B cell (primary cell): Measurements from ENCODE around the gene CLCF1. TPM values are rescaled to one million over a fixed set of nuclear protein-coding genes. Genes with fewer than 3 reads are reported as not detected.

Experiments
- ATAC-seq: fragments of 200-7000 bp; cut with Tn5 transposase; one replicate; pipeline ENCODE4 v1.10.0; 2021; ENCODE audit warnings: low read depth, mild to moderate bottlenecking, moderate number of reproducible peaks, moderate library complexity
- CTCF ChIA-PET: fragments of 350-600 bp; sonication (Branson Sonifier 250); formaldehyde crosslinking; loops from one replicate; lab custom pipeline; 2021; ENCODE audit warnings: antibody characterized with exemption, inconsistent platforms; lab: Charles Lee
- POLR2A ChIA-PET: fragments of 350-600 bp; sonication (Branson Sonifier 250); formaldehyde crosslinking; loops from one replicate; lab custom pipeline; 2021; ENCODE audit warnings: antibody characterized with exemption; lab: Charles Lee
- DNase-seq: peaks from one replicate; pipeline ENCODE4 v3.0.0; 2013
- H2AFZ ChIP-seq: 2 replicates; pipeline ENCODE4 v1.6.1; 2012; ENCODE audit warnings: mild to moderate bottlenecking, low read depth, low read length; ENCODE audit not compliant: insufficient read depth, poor library complexity, severe bottlenecking
- H3K27ac ChIP-seq, 2 donors: 1 replicate in 1 of 2; 2 replicates in 1 of 2; pipeline ENCODE4 v1.5.1; 2012 to 2013; ENCODE audit warnings: low read length in 2 of 2, mild to moderate bottlenecking in 2 of 2, moderate library complexity in 1 of 2
- H3K27me3 ChIP-seq, 4 experiments: fragments of 200-600 bp in 1 of 4; sonication (generic) in 1 of 4; replicated peaks in 1 of 4; 1 replicate in 2 of 4; 2 replicates in 2 of 4; pipeline versions ENCODE4 v1.6.1 to v1.7.0; 2013 to 2016; ENCODE audit warnings: low read length in 3 of 4, mild to moderate bottlenecking in 2 of 4, mixed read lengths in 1 of 4, moderate library complexity in 1 of 4; ENCODE audit not compliant: insufficient read depth in 4 of 4, control insufficient read depth in 3 of 4; ENCODE audit errors: control extremely low read depth in 1 of 4
- H3K36me3 ChIP-seq, 2 experiments: replicated peaks in 1 of 2; 1 replicate in 1 of 2; 2 replicates in 1 of 2; pipeline versions ENCODE4 v1.6.1 to v1.7.1; 2013; ENCODE audit warnings: low read length in 1 of 2; ENCODE audit not compliant: insufficient read depth in 2 of 2, control insufficient read depth in 1 of 2; ENCODE audit errors: control extremely low read depth in 1 of 2, extremely low read depth in 1 of 2
- H3K4me1 ChIP-seq, 2 donors: fragments of 200-600 bp in 1 of 2; sonication (generic) in 1 of 2; 1 replicate in 1 of 2; 2 replicates in 1 of 2; pipeline versions ENCODE4 v1.5.1 to v1.6.1; 2013 to 2017; ENCODE audit warnings: low read length in 2 of 2; ENCODE audit not compliant: control insufficient read depth in 2 of 2, insufficient read depth in 2 of 2
- H3K4me2 ChIP-seq: replicated peaks from 2 replicates; pipeline ENCODE3; 2012; ENCODE audit warnings: mild to moderate bottlenecking, low read depth, low read length; ENCODE audit not compliant: poor library complexity, severe bottlenecking
- H3K4me3 ChIP-seq, 5 experiments: fragments of 200-600 bp in 1 of 5; sonication (generic) in 1 of 5; 1 replicate in 3 of 5; 2 replicates in 2 of 5; pipeline versions ENCODE4 v1.5.1 to v1.7.0; 2011 to 2016; ENCODE audit warnings: low read length in 4 of 5, mild to moderate bottlenecking in 4 of 5, low read depth in 2 of 5, control low read depth in 1 of 5, moderate library complexity in 1 of 5; ENCODE audit not compliant: insufficient read depth in 1 of 5; ENCODE audit errors: control extremely low read depth in 1 of 5, extremely low read depth in 1 of 5
- H3K79me2 ChIP-seq: fragments of 200-600 bp; sonication (generic); one replicate; pipeline ENCODE4 v1.6.0; 2016; ENCODE audit warnings: low read length; ENCODE audit not compliant: control insufficient read depth, insufficient read depth
- H3K9ac ChIP-seq: fragments of 200-600 bp; sonication (generic); 2 replicates; pipeline ENCODE4 v1.6.1; 2017; ENCODE audit warnings: mild to moderate bottlenecking, low read length, moderate library complexity
- H3K9me3 ChIP-seq, 3 donors: one replicate each; pipeline versions ENCODE4 v1.6.1 to v1.7.1; 2013; ENCODE audit warnings: low read length in 2 of 3; ENCODE audit not compliant: control insufficient read depth in 2 of 3, insufficient read depth in 1 of 3; ENCODE audit errors: control extremely low read depth in 1 of 3
- H4K20me1 ChIP-seq: 2 replicates; pipeline ENCODE4 v1.6.0; 2012; ENCODE audit warnings: mild to moderate bottlenecking, low read length; ENCODE audit not compliant: insufficient read depth, control insufficient read depth, poor library complexity, severe bottlenecking
- H3K27ac Mint-ChIP-seq: one replicate; pipeline ENCODE4 v1.8.0; 2021; ENCODE audit warnings: mixed read lengths
- H3K27me3 Mint-ChIP-seq: one replicate; pipeline ENCODE4 v1.8.0; 2021; ENCODE audit warnings: mixed read lengths
- H3K4me1 Mint-ChIP-seq: one replicate; pipeline ENCODE4 v1.8.0; 2021; ENCODE audit warnings: mixed read lengths
- H3K4me3 Mint-ChIP-seq: one replicate; pipeline ENCODE4 v1.8.0; 2021; ENCODE audit warnings: mixed read lengths
- H3K9me3 Mint-ChIP-seq: one replicate; pipeline ENCODE4 v1.8.0; 2022; ENCODE audit warnings: mixed read lengths; ENCODE audit not compliant: insufficient read depth
- EZH2 ChIP-seq: IDR thresholded peaks from 2 replicates; pipeline ENCODE4 v1.6.1; 2012; ENCODE audit warnings: borderline replicate concordance, low read depth, mild to moderate bottlenecking, moderate library complexity, low read length; ENCODE audit not compliant: insufficient read depth, poor library complexity, severe bottlenecking
- WGBS: methylation state at CpG from one replicate; pipeline ENCODE4 v1.1.5; 2013; ENCODE audit warnings: missing lambda C conversion rate; ENCODE audit not compliant: insufficient coverage; 5-methylcytosine and 5-hydroxymethylcytosine counted together
- intact Hi-C: fragments of 100-400 bp; cut with micrococcal nuclease; formaldehyde crosslinking; loops from one replicate; pipeline ENCODE4 v1.10.0; 2022
- polyA plus RNA-seq: library from polyadenylated mRNA; depleted of rRNA; stranded (reverse); fragments of >200 nt; gene quantifications from 2 replicates; pipeline ENCODE4 v1.2.3, GENCODE V29; 2012
- total RNA-seq, 2 donors: library from RNA; stranded (reverse); fragments of 120-200 nt in 1 of 2; gene quantifications; 1 replicate in 1 of 2; 2 replicates in 1 of 2; pipeline versions ENCODE4 v1.2.3 to v1.2.4, GENCODE V29; 2013 to 2022
- TF ChIP-seq, protein P1 (sequence below): fragments of 200-600 bp; IDR thresholded peaks from one replicate; pipeline ENCODE4 v1.8.0; 2022; ENCODE audit warnings: antibody characterized with exemption, mild to moderate bottlenecking

Gene CLCF1
- total and polyA plus RNA-seq, 2 donors (not counting 1 experiment from before 2014, with no cell fraction given): 29.1 to 44.6 TPM

DNA sequence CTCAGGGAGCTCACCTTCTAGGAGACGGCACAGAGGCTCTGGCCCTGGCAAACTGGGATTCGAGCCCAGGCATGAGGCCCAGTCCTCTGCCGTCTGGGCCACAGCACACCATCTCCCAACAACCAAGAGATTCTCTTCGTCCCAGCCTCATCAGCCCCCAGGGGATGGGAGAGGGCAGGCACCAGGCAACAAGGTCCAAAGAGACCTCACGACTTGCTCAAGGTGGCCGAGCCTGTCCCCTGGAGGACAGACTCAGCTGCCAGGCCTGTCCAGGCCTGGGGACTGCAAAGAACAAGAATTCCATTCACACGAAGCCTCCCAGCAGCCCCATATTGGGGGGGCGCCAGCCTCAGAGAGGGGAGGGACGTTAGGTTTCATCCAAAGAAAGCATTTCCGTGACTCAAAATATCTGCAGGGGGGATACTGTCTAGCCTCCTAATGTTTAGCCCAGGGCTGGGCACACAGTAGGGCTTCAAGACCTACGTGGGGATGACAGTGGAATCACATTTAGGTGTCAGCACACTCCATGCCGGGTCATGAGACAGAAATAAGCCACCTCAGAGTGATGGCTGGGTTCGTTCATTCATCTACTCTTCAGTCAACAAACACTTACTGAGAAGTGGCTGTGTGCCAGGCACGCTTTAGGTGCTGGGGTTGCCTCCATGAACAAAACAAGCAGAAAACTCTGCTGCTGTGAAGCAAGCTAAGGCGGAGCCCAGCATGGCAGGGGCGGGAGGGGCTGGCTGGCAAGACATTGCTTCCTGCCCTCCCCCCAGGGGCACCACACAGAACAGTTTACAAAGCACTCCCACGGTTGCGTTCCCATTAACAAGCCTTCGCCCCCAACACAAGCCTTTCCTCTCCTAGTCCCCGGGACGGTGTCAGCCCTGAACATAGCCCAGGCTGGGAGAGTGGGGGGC lies 43.3 kb upstream of the CLCF1 start:
- H3K4me1 Mint-ChIP-seq: peaks cover 75% of the 10 kb centered on the region
- H3K4me2 ChIP-seq: peak overlapping the region; percentile 95
- no peaks in the 10 kb centered on the region for H3K36me3 ChIP-seq
- 55% methylated on average over 15 of the region's 21 CpGs for WGBS
- H4K20me1 ChIP-seq: no peaks in the 10 kb centered on the region
- H3K9me3 ChIP-seq: no peaks in the 10 kb centered on the region
- no peaks in the 10 kb centered on the region for H3K27me3 Mint-ChIP-seq
- DNase-seq (peak; percentile 77), ATAC-seq (peak; percentile 10)
- peaks cover 79 to 89% of the 10 kb centered on the region in 2 donors for H3K4me1 ChIP-seq
- no peaks in the 10 kb centered on the region for H3K9me3 Mint-ChIP-seq
- H3K9ac ChIP-seq: peak overlapping the region; percentile 61
- H2AFZ ChIP-seq: peak overlapping the region; percentile 23
- no peaks in the 10 kb centered on the region for H3K27me3 ChIP-seq
- peak overlapping the region; percentile 43 to 71 for H3K27ac ChIP-seq
- peak overlapping the region; percentile 98 for H3K27ac Mint-ChIP-seq
- peak overlapping the region in 4 of 5 experiments; percentile 2 to 62 (median 32) for H3K4me3 ChIP-seq
- peaks cover 27% of the 10 kb centered on the region for H3K79me2 ChIP-seq
- TF ChIP-seq, protein P1, sequence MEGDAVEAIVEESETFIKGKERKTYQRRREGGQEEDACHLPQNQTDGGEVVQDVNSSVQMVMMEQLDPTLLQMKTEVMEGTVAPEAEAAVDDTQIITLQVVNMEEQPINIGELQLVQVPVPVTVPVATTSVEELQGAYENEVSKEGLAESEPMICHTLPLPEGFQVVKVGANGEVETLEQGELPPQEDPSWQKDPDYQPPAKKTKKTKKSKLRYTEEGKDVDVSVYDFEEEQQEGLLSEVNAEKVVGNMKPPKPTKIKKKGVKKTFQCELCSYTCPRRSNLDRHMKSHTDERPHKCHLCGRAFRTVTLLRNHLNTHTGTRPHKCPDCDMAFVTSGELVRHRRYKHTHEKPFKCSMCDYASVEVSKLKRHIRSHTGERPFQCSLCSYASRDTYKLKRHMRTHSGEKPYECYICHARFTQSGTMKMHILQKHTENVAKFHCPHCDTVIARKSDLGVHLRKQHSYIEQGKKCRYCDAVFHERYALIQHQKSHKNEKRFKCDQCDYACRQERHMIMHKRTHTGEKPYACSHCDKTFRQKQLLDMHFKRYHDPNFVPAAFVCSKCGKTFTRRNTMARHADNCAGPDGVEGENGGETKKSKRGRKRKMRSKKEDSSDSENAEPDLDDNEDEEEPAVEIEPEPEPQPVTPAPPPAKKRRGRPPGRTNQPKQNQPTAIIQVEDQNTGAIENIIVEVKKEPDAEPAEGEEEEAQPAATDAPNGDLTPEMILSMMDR: no peak
- no peak for TF ChIP-seq EZH2
- intact Hi-C loops: no loop called here
- ChIA-PET CTCF (interaction anchor here (1.3 to 10.4 kb wide), 6 partner anchors 10 to 60 kb away, joined by 3 to 121 read pairs (median 4); partner anchors contain the start of genes PPP1CA, RPS6KB2 and TBC1D10C), POLR2A (interaction anchor here (0.8 to 10.7 kb wide), 11 partner anchors 8 to 116 kb away, joined by 3 to 195 read pairs (median 7); partner anchors contain the start of genes AIP, PPP1CA, PTPRCAP and RPS6KB2)
- peak overlapping the region; percentile 89 for H3K4me3 Mint-ChIP-seq
